Endothelial cell of umbilical vein (primary cell): Measurements from ENCODE around the gene SPAG17. TPM values are rescaled to one million over a fixed set of nuclear protein-coding genes. Genes with fewer than 3 reads are reported as not detected.

Experiments
- BruUV-seq: library from RNA; stranded (reverse); fragments of 400-500 nt; replicated peaks from 2 replicates; lab custom pipeline; 2021; lab: Mats Ljungman, UMichigan
- CTCF ChIA-PET: fragments of 300-600, 350-600 bp; sonication (Branson Sonifier 250); formaldehyde crosslinking; loops from one replicate; lab custom pipeline; 2021; ENCODE audit warnings: antibody characterized with exemption, inconsistent platforms; lab: Charles Lee
- POLR2A ChIA-PET: fragments of 300-600, 350-600 bp; sonication (Branson Sonifier 250); formaldehyde crosslinking; loops from one replicate; lab custom pipeline; 2021; ENCODE audit warnings: antibody characterized with exemption, inconsistent platforms; lab: Charles Lee
- DNase-seq: peaks from one replicate; pipeline ENCODE4 v3.0.0-alpha.2; 2011; ENCODE audit warnings: low read depth, low spot score
- FAIRE-seq: peaks from 2 replicates; lab custom pipeline; 2011; peaks lifted over from hg19 to GRCh38; lab: Jason Lieb, UNC
- H2AFZ ChIP-seq: 2 replicates; pipeline ENCODE4 v1.6.0; 2012; ENCODE audit warnings: low read depth, low read length, control low read depth, inconsistent platforms
- H3K27ac ChIP-seq: 2 replicates; pipeline ENCODE4 v1.5.1; 2011; ENCODE audit warnings: low read depth, mild to moderate bottlenecking, control low read depth, low read length, moderate library complexity; ENCODE audit not compliant: insufficient read depth
- H3K27me3 ChIP-seq, 2 experiments: 2 replicates each; pipeline versions ENCODE4 v1.6.0 to v1.6.1; 2011; ENCODE audit warnings: low read length in 2 of 2, mixed read lengths in 1 of 2; ENCODE audit not compliant: control insufficient read depth in 2 of 2, insufficient read depth in 2 of 2
- H3K36me3 ChIP-seq, 2 experiments: 2 replicates in 1 of 2; 3 replicates in 1 of 2; pipeline ENCODE4 v1.5.1; 2011; ENCODE audit warnings: low read length in 2 of 2, mild to moderate bottlenecking in 1 of 2, moderate library complexity in 1 of 2; ENCODE audit not compliant: control insufficient read depth in 2 of 2, insufficient read depth in 2 of 2; ENCODE audit errors: extremely low read depth in 1 of 2
- H3K4me1 ChIP-seq: 3 replicates; pipeline ENCODE4 v1.5.1; 2011; ENCODE audit warnings: mild to moderate bottlenecking, low read length; ENCODE audit not compliant: control insufficient read depth, insufficient read depth; ENCODE audit errors: extremely low read depth
- H3K4me2 ChIP-seq: 2 replicates; pipeline ENCODE4 v1.6.1; 2011; ENCODE audit warnings: low read length, control low read depth, mixed read lengths; ENCODE audit not compliant: insufficient read depth
- H3K4me3 ChIP-seq, 3 experiments: fragments of 200-600 bp in 1 of 3; sonication (generic), shearing (Covaris generic) in 1 of 3; replicated peaks in 1 of 3; 2 replicates each; pipeline ENCODE4 v1.5.1; 2011 to 2016; ENCODE audit warnings: control low read depth in 3 of 3, low read length in 3 of 3, mild to moderate bottlenecking in 2 of 3, inconsistent platforms in 1 of 3, low read depth in 1 of 3, moderate library complexity in 1 of 3; ENCODE audit not compliant: insufficient read depth in 1 of 3
- H3K79me2 ChIP-seq: 2 replicates; pipeline ENCODE4 v1.6.0; 2012; ENCODE audit warnings: low read length, inconsistent platforms; ENCODE audit not compliant: control insufficient read depth, insufficient read depth
- H3K9ac ChIP-seq: replicated peaks from 2 replicates; pipeline ENCODE3; 2011; ENCODE audit warnings: low read length, control low read depth; ENCODE audit not compliant: insufficient read depth; ENCODE audit errors: extremely low read depth
- H3K9me1 ChIP-seq: replicated peaks from 3 replicates; pipeline ENCODE4 v1.6.0; 2011; ENCODE audit warnings: mild to moderate bottlenecking, low read length; ENCODE audit not compliant: control insufficient read depth, insufficient read depth; ENCODE audit errors: extremely low read depth
- H3K9me3 ChIP-seq: replicated peaks from 2 replicates; pipeline ENCODE4 v1.5.1; 2012; ENCODE audit warnings: low read length, inconsistent platforms; ENCODE audit not compliant: control insufficient read depth, insufficient read depth
- H4K20me1 ChIP-seq: replicated peaks from 2 replicates; pipeline ENCODE3; 2011; ENCODE audit warnings: mild to moderate bottlenecking, low read length; ENCODE audit not compliant: control insufficient read depth, insufficient read depth; ENCODE audit errors: extremely low read depth
- EZH2 ChIP-seq: IDR thresholded peaks from 2 replicates; pipeline ENCODE4 v1.6.1; 2012; ENCODE audit warnings: borderline replicate concordance, low read depth, mild to moderate bottlenecking, moderate library complexity, low read length, inconsistent platforms; ENCODE audit not compliant: severe bottlenecking
- FOS ChIP-seq: IDR thresholded peaks from 2 replicates; pipeline ENCODE4 v1.6.1; 2011; ENCODE audit warnings: mild to moderate bottlenecking, low read length, moderate library complexity, borderline replicate concordance; ENCODE audit not compliant: insufficient read depth
- MAX ChIP-seq: IDR thresholded peaks from 2 replicates; pipeline ENCODE4 v1.6.1; 2011; ENCODE audit not compliant: insufficient read depth, insufficient read length
- MYC ChIP-seq: IDR thresholded peaks from one replicate; pipeline ENCODE4 v1.6.1; 2011; ENCODE audit warnings: mild to moderate bottlenecking, low read depth, low read length
- POLR2AphosphoS5 ChIP-seq: IDR thresholded peaks from 2 replicates; pipeline ENCODE4 v1.6.1; 2012; ENCODE audit warnings: low read depth, mild to moderate bottlenecking, control low read depth, low read length, moderate library complexity; ENCODE audit not compliant: insufficient read depth
- dilution Hi-C: fragments of 300-500 bp; cut with MboI; formaldehyde crosslinking; loops from one replicate; pipeline ENCODE4 v1.15.0; 2019; ENCODE audit warnings: low sequenced_read_pairs; ENCODE audit not compliant: extremely low pct_ligation_motif_present
- intact Hi-C: fragments of 100-400 bp; cut with micrococcal nuclease; formaldehyde crosslinking; loops from one replicate; pipeline ENCODE4 v1.10.0; 2022
- polyA plus RNA-seq, 4 experiments: library from polyadenylated mRNA; depleted of rRNA in 3 of 4; stranded (reverse) in 3 of 4; unstranded in 1 of 4; fragments of >200 nt; gene quantifications; 2 replicates each; pipeline versions ENCODE4 v1.2.1 to v1.2.3, GENCODE V29; 2011 to 2012; ENCODE audit warnings: missing spikeins in 1 of 4
- total RNA-seq: library from RNA; stranded (reverse); gene quantifications from 2 replicates; pipeline ENCODE4 v1.2.3, GENCODE V29; 2021

The SPAG17 gene
- total and polyA plus RNA-seq, 2 donors (not counting 3 experiments of a cell fraction or from before 2014, with no cell fraction given) = not detected

GRCh38 chr1:117930173-117930447 is 254.9 kb downstream of the SPAG17 start:
- H3K36me3 ChIP-seq = peaks cover 2 to 3% of the 10 kb centered on the region in 2 experiments
- ChIA-PET POLR2A (interaction anchor here (1.1 kb wide), 1 partner anchor 108 kb away, joined by 4 read pairs; no protein-coding TSS in a partner anchor), CTCF (interaction anchor here (1.3 kb wide), 1 partner anchor 34 kb away, joined by 7 read pairs; no protein-coding TSS in a partner anchor)
- peak overlapping the region; percentile 79 for H2AFZ ChIP-seq
- intact Hi-C loops (loop anchor here (10.0 kb wide), 1 partner anchor 565 kb away; the partner anchor contains the start of gene MAN1A2), dilution Hi-C loops (no loop called here)
- BruUV-seq = no TSS peak
- FAIRE-seq (no peak), DNase-seq (no peak)
- no peaks in the 10 kb centered on the region for H3K27me3 ChIP-seq
- H3K79me2 ChIP-seq = peaks cover 58% of the 10 kb centered on the region
- H3K4me1 ChIP-seq = peaks cover 16% of the 10 kb centered on the region
- H3K9me3 ChIP-seq = no peaks in the 10 kb centered on the region
- peak overlapping the region; percentile 41 for H3K9ac ChIP-seq
- TF ChIP-seq MYC = no peak
- peak; percentile 12 for TF ChIP-seq MAX
- no peak for TF ChIP-seq EZH2
- peak overlapping the region; percentile 61 to 93 (median 77) for H3K4me3 ChIP-seq
- peak overlapping the region; percentile 18 for H3K27ac ChIP-seq
- no peaks in the 10 kb centered on the region for H4K20me1 ChIP-seq
- no peaks in the 10 kb centered on the region for H3K9me1 ChIP-seq
- peak overlapping the region; percentile 94 for H3K4me2 ChIP-seq

GRCh38 chr1:117929343-117930172 is 255.5 kb downstream of the SPAG17 start, which contains the start of the genes GDAP2 and WDR3:
TSS of gene GDAP2 (minus strand) at chr1:117929621. CDS start at chr1:117920357, 9,264 bp downstream.
TSS of gene WDR3 (plus strand) at chr1:117929739. CDS start at chr1:117933320, 3,581 bp downstream.
- Histone ChIP-seq H3K9ac (peak within 1 kb of the TSS; percentile 41), H3K27ac (peak within 1 kb of the TSS; percentile 52), H3K4me2 (peak within 1 kb of the TSS; percentile 94), H4K20me1 (no peaks in the 10 kb centered on the region), H3K9me1 (no peaks in the 10 kb centered on the region), H2AFZ (peak within 1 kb of the TSS; percentile 79), H3K79me2 (peaks cover 58% of the 10 kb centered on the region), H3K27me3 (no peaks in the 10 kb centered on the region), H3K36me3 (peaks cover 2% of the 10 kb centered on the region in 2 experiments), H3K4me1 (peaks cover 16% of the 10 kb centered on the region), H3K4me3 (peak within 1 kb of the TSS; percentile 61 to 93 (median 77)), H3K9me3 (no peaks in the 10 kb centered on the region)
- CTCF ChIA-PET = interaction anchor here (0.5 to 1.5 kb wide), 5 partner anchors 21 to 379 kb away, joined by 3 to 8 read pairs (median 3); partner anchors contain the start of gene TENT5C
- intact Hi-C loops (loop anchor here (1.0 to 10.0 kb wide), 3 partner anchors 108 to 565 kb away; partner anchors contain the start of gene MAN1A2), dilution Hi-C loops (no loop called here)
- BruUV-seq = TSS peak; percentile 50
- POLR2A ChIA-PET = interaction anchor here (0.7 to 1.1 kb wide), 2 partner anchors 108 to 1155 kb away, joined by 3 to 4 read pairs; no protein-coding TSS in a partner anchor
- FAIRE-seq (peak; percentile 96), DNase-seq (peak; percentile 95)
- TF ChIP-seq MYC (peak; percentile 61), POLR2AphosphoS5 (peak; percentile 71), MAX (no peak), FOS (peak; percentile 5)
